B cell (primary cell): ENCODE measurements around the gene ITSN1. TPM values are rescaled to one million over a fixed set of nuclear protein-coding genes. Genes with fewer than 3 reads are reported as not detected.
A peak's percentile ranks its signal among the peaks of the same experiment; 100 is the strongest.

Experiments
- ATAC-seq: fragments of 200-7000 bp; cut with Tn5 transposase; one replicate; pipeline ENCODE4 v1.10.0; 2021; ENCODE audit warnings: low read depth, mild to moderate bottlenecking, moderate number of reproducible peaks, moderate library complexity
- CTCF ChIA-PET: fragments of 350-600 bp; sonication (Branson Sonifier 250); formaldehyde crosslinking; loops from one replicate; lab custom pipeline; 2021; ENCODE audit warnings: antibody characterized with exemption, inconsistent platforms; lab: Charles Lee
- POLR2A ChIA-PET: fragments of 350-600 bp; sonication (Branson Sonifier 250); formaldehyde crosslinking; loops from one replicate; lab custom pipeline; 2021; ENCODE audit warnings: antibody characterized with exemption; lab: Charles Lee
- DNase-seq: peaks from one replicate; pipeline ENCODE4 v3.0.0; 2013
- H2AFZ ChIP-seq: 2 replicates; pipeline ENCODE4 v1.6.1; 2012; ENCODE audit warnings: mild to moderate bottlenecking, low read depth, low read length; ENCODE audit not compliant: insufficient read depth, poor library complexity, severe bottlenecking
- H3K27ac ChIP-seq, 2 donors: 1 replicate in 1 of 2; 2 replicates in 1 of 2; pipeline ENCODE4 v1.5.1; 2012 to 2013; ENCODE audit warnings: low read length in 2 of 2, mild to moderate bottlenecking in 2 of 2, moderate library complexity in 1 of 2
- H3K27me3 ChIP-seq, 4 experiments: fragments of 200-600 bp in 1 of 4; sonication (generic) in 1 of 4; replicated peaks in 1 of 4; 1 replicate in 2 of 4; 2 replicates in 2 of 4; pipeline versions ENCODE4 v1.6.1 to v1.7.0; 2013 to 2016; ENCODE audit warnings: low read length in 3 of 4, mild to moderate bottlenecking in 2 of 4, mixed read lengths in 1 of 4, moderate library complexity in 1 of 4; ENCODE audit not compliant: insufficient read depth in 4 of 4, control insufficient read depth in 3 of 4; ENCODE audit errors: control extremely low read depth in 1 of 4
- H3K36me3 ChIP-seq, 2 experiments: replicated peaks in 1 of 2; 1 replicate in 1 of 2; 2 replicates in 1 of 2; pipeline versions ENCODE4 v1.6.1 to v1.7.1; 2013; ENCODE audit warnings: low read length in 1 of 2; ENCODE audit not compliant: insufficient read depth in 2 of 2, control insufficient read depth in 1 of 2; ENCODE audit errors: control extremely low read depth in 1 of 2, extremely low read depth in 1 of 2
- H3K4me1 ChIP-seq, 2 donors: fragments of 200-600 bp in 1 of 2; sonication (generic) in 1 of 2; 1 replicate in 1 of 2; 2 replicates in 1 of 2; pipeline versions ENCODE4 v1.5.1 to v1.6.1; 2013 to 2017; ENCODE audit warnings: low read length in 2 of 2; ENCODE audit not compliant: control insufficient read depth in 2 of 2, insufficient read depth in 2 of 2
- H3K4me2 ChIP-seq: replicated peaks from 2 replicates; pipeline ENCODE3; 2012; ENCODE audit warnings: mild to moderate bottlenecking, low read depth, low read length; ENCODE audit not compliant: poor library complexity, severe bottlenecking
- H3K4me3 ChIP-seq, 5 experiments: fragments of 200-600 bp in 1 of 5; sonication (generic) in 1 of 5; 1 replicate in 3 of 5; 2 replicates in 2 of 5; pipeline versions ENCODE4 v1.5.1 to v1.7.0; 2011 to 2016; ENCODE audit warnings: low read length in 4 of 5, mild to moderate bottlenecking in 4 of 5, low read depth in 2 of 5, control low read depth in 1 of 5, moderate library complexity in 1 of 5; ENCODE audit not compliant: insufficient read depth in 1 of 5; ENCODE audit errors: control extremely low read depth in 1 of 5, extremely low read depth in 1 of 5
- H3K79me2 ChIP-seq: fragments of 200-600 bp; sonication (generic); one replicate; pipeline ENCODE4 v1.6.0; 2016; ENCODE audit warnings: low read length; ENCODE audit not compliant: control insufficient read depth, insufficient read depth
- H3K9ac ChIP-seq: fragments of 200-600 bp; sonication (generic); 2 replicates; pipeline ENCODE4 v1.6.1; 2017; ENCODE audit warnings: mild to moderate bottlenecking, low read length, moderate library complexity
- H3K9me3 ChIP-seq, 3 donors: one replicate each; pipeline versions ENCODE4 v1.6.1 to v1.7.1; 2013; ENCODE audit warnings: low read length in 2 of 3; ENCODE audit not compliant: control insufficient read depth in 2 of 3, insufficient read depth in 1 of 3; ENCODE audit errors: control extremely low read depth in 1 of 3
- H4K20me1 ChIP-seq: 2 replicates; pipeline ENCODE4 v1.6.0; 2012; ENCODE audit warnings: mild to moderate bottlenecking, low read length; ENCODE audit not compliant: insufficient read depth, control insufficient read depth, poor library complexity, severe bottlenecking
- H3K27ac Mint-ChIP-seq: one replicate; pipeline ENCODE4 v1.8.0; 2021; ENCODE audit warnings: mixed read lengths
- H3K27me3 Mint-ChIP-seq: one replicate; pipeline ENCODE4 v1.8.0; 2021; ENCODE audit warnings: mixed read lengths
- H3K4me1 Mint-ChIP-seq: one replicate; pipeline ENCODE4 v1.8.0; 2021; ENCODE audit warnings: mixed read lengths
- H3K4me3 Mint-ChIP-seq: one replicate; pipeline ENCODE4 v1.8.0; 2021; ENCODE audit warnings: mixed read lengths
- H3K9me3 Mint-ChIP-seq: one replicate; pipeline ENCODE4 v1.8.0; 2022; ENCODE audit warnings: mixed read lengths; ENCODE audit not compliant: insufficient read depth
- CTCF ChIP-seq: fragments of 200-600 bp; IDR thresholded peaks from one replicate; pipeline ENCODE4 v1.8.0; 2022; ENCODE audit warnings: antibody characterized with exemption, mild to moderate bottlenecking
- EZH2 ChIP-seq: IDR thresholded peaks from 2 replicates; pipeline ENCODE4 v1.6.1; 2012; ENCODE audit warnings: borderline replicate concordance, low read depth, mild to moderate bottlenecking, moderate library complexity, low read length; ENCODE audit not compliant: insufficient read depth, poor library complexity, severe bottlenecking
- WGBS: methylation state at CpG from one replicate; pipeline ENCODE4 v1.1.5; 2013; ENCODE audit warnings: missing lambda C conversion rate; ENCODE audit not compliant: insufficient coverage; 5-methylcytosine and 5-hydroxymethylcytosine counted together
- intact Hi-C: fragments of 100-400 bp; cut with micrococcal nuclease; formaldehyde crosslinking; loops from one replicate; pipeline ENCODE4 v1.10.0; 2022
- polyA plus RNA-seq: library from polyadenylated mRNA; depleted of rRNA; stranded (reverse); fragments of >200 nt; gene quantifications from 2 replicates; pipeline ENCODE4 v1.2.3, GENCODE V29; 2012
- total RNA-seq, 2 donors: library from RNA; stranded (reverse); fragments of 120-200 nt in 1 of 2; gene quantifications; 1 replicate in 1 of 2; 2 replicates in 1 of 2; pipeline versions ENCODE4 v1.2.3 to v1.2.4, GENCODE V29; 2013 to 2022

The ITSN1 gene
- total and polyA plus RNA-seq, 2 donors (not counting 1 experiment from before 2014, with no cell fraction given) = 0.31 to 2.4 TPM

GRCh38 chr21:33642896-33643657, 776 bp downstream of the ITSN1 start:
- Mint-ChIP-seq H3K4me3 (peak overlapping the region; percentile 90), H3K4me1 (peaks cover 21% of the 10 kb centered on the region), H3K9me3 (no peaks in the 10 kb centered on the region), H3K27me3 (peaks cover 22% of the 10 kb centered on the region), H3K27ac (no peak overlapping the region)
- peak overlapping the region; percentile 92 for H2AFZ ChIP-seq
- POLR2A ChIA-PET = no interaction called here
- peak overlapping the region; percentile 76 for H3K4me2 ChIP-seq
- peaks cover 16 to 20% of the 10 kb centered on the region in 2 donors for H3K4me1 ChIP-seq
- ATAC-seq = no peak
- CTCF ChIA-PET = no interaction called here
- peak overlapping the region; percentile 34 to 91 (median 75) for H3K4me3 ChIP-seq
- intact Hi-C loops = loop anchor here (1.0 to 5.0 kb wide), 5 partner anchors 164 to 1366 kb away; partner anchors contain the start of genes MIS18A, MRPS6, SLC5A3 and SYNJ1
- TF ChIP-seq CTCF (no peak), EZH2 (peak; percentile 83)
- WGBS = under 1% methylated on average over 77 of the region's 78 CpGs
- no peak overlapping the region for H3K27ac ChIP-seq
- H3K9ac ChIP-seq = peak overlapping the region; percentile 68
- peaks cover 30% of the 10 kb centered on the region for H3K79me2 ChIP-seq
- peak; percentile 61 for DNase-seq
- peaks cover 10% of the 10 kb centered on the region for H4K20me1 ChIP-seq
- H3K36me3 ChIP-seq = peaks cover 0 to 1% of the 10 kb centered on the region in 2 experiments
- H3K27me3 ChIP-seq = peaks cover 0 to 27% (median 19%) of the 10 kb centered on the region in 4 experiments
- H3K9me3 ChIP-seq = no peaks in the 10 kb centered on the region
